HG02938 (cell line): Measurements from ENCODE around the gene DACT1.

Experiments used
- ATAC-seq: cut with Tn5 transposase; IDR thresholded peaks from one replicate; pipeline ENCODE4 v1.9.1; 2021; ENCODE audit warnings: mild to moderate bottlenecking, moderate library complexity; ENCODE audit not compliant: unreplicated experiment

DACT1 gene

DNA sequence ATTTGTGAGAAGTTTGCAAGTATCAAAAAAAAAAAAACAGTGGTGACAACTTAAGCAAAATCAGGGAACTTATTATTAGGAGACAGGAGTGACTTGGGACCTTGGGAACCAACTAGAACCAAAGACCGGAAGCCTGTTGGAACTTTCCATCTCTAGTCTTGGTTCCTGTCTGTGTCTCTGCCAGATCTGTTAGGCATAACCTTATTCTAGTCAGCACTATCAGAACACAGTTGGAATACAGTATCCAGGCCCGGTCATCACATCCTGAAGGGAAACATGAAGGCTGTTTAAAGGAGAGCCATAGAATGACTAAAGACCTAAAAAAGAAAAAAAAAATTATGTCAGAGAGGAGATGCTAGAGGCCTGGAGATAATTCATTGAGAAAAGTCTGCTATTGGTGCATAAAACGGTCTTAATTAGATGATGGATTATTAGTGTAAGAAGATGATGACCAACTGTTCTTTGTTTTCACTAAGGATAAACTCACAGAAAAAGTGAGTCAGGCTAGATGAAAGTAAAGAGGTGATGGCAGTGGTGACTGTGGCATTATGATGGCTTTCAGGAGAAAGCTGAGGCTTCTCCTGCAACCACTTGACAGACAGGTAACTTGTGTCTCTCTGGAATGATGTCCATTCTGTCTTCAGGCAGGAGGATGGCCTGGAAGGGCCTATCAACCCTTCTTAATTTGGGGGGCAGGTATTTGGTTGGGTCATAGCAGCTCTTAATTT lies 28.2 kb downstream of the DACT1 start:
- ATAC-seq: no peak

DNA sequence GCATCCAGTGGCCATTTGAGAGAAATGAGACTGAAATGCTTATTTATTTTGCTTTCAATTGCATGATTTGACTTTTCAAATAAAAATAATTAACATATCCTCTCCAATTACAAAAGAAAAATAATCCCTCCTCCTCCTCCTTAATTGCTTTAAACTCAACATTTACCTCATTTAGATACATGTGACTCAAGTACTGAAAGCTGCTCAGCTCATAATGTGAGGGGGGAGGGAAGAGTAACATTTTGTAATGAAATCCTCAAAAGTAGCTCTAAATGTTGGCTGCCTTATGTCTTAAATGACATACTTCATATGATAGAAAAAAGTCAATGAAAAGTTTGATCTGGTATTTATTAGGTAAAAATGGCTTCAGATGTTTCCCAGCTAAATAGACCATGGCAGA lies 29.0 kb downstream of the DACT1 start:
- ATAC-seq: no peak

DNA sequence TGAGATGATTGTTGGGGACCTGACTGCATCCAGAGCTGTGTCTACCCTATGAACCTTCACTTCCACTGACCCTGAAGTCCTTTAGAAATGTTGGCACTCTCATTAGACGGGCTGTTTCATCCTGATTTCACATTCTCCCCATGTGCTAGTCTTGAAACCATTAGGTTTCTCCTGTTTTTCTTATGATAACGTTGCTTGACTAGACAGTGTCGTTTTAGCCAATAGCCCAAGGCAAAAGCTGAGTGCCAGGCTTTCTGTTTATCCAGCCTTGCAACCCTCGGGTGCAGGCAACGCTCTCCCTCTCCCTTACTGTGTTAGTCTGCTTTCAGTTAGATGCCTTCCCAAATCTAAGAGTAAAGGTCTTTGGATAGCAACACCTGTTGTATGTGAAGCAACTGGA lies 30.1 kb downstream of the DACT1 start:
- no peak for ATAC-seq

DNA sequence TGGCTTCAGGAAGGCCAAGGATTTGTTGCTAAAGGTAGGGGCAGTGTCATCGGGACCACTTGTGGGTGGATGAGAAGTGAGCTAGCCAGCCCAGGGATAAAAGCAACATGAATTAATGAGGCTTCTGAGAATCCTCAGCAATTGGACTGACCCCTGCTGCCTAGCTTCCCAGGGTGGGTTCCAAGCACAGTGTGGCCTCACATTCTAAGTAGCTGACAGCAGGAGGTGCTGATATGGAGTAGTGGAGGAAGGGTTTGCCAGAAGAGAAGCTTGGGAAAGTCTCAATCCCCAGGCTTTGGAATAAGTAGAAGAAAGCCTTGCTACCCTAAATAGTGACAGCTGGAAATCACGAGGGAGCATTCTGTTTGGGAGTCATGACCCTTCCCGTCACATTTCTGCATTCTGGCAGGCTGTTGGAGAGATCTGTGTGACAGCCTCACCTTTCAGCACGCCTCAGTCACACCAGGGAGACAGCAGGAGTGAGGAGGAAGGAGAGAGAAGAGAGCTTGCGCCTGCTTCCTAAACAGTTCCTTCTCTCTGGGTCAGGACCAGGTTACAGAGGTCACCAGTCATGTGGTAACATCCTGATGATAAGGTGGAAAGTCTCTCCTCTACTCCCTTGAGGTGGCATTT lies 31.2 kb downstream of the DACT1 start:
- ATAC-seq: no peak

DNA sequence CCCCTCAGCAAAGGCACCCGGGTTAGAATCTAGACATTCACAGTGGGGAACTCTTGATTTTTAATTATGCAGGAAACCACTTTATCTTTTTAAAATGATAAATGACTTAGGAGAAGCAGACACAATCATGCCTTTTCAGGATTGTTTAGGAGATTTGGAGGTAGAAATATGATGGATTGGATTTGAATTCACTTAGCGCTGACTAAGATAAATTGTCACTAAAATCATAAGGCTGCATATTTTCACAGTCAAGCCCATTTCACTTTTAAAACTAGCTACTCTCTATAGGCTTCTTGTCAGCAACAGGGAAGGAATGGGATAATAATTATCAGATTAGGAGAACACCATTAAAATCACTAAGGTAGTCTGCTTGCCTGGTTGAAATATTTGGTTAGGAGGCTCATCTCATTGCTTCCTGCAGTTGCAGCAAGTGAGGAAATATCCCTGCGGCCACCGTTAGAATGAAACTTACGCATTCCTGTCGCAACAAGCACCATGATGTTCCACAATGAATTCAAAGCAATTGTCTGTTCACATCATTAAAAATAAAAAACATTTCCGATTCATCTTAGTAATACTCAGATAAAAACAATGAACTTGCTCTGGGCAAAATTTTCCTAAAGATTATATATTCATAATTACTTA lies 31.9 kb downstream of the DACT1 start:
- no peak for ATAC-seq

DNA sequence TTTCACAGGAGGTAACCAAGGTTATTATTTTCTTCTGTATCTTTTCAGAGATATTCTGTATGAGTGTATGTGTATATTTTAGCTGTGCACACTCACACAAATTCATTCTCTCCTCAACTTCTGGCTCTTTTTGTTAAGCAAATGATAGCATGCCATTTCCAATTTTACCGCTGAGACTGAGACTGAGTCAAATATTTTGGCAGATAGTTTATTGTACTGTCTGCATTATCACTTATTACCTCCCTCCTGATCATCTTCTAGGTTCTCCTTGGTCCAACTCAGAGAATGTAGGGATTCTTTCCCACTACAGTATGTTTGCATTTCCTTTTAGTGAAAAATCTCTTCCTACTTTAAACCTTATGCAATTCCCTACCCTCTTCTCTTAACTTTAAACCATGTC lies 33.3 kb downstream of the DACT1 start:
- no peak for ATAC-seq

DNA sequence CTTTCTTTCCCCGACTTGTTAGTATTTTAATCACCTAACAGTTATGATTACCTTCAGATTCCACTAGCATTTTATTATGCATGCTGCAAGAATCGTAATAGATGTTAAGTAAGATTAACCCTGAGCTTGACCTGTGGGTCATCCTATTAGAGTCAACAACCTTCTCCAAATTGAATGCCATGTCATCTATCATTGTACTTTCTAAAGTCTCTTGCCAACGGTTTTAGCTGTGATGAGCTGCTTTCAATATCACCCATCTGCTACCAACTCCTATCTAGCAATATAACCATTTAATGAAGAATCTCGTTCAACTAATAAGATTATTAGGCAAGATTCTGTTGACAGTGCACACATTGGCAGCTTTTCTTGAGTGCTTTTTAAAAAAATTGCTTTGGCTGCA lies 33.7 kb downstream of the DACT1 start:
- ATAC-seq: no peak

DNA sequence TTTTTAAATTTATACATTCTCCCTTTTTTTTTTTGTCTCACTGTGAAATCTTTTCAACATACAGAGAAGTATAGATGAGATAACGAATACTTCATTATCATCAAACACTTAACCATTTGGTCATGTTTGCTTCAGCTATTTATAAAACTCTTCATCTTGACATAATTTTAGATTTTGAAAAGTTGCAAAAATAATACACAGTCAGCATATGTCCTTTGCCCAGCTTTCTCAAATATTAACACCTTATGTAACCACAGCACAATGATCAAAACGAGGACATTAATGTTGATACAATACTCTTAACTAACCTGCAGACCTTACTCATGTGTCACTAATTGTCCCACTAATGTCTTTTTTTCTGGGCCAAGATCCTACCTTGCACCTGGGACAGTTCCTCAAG lies 36.0 kb downstream of the DACT1 start:
- no peak for ATAC-seq

DNA sequence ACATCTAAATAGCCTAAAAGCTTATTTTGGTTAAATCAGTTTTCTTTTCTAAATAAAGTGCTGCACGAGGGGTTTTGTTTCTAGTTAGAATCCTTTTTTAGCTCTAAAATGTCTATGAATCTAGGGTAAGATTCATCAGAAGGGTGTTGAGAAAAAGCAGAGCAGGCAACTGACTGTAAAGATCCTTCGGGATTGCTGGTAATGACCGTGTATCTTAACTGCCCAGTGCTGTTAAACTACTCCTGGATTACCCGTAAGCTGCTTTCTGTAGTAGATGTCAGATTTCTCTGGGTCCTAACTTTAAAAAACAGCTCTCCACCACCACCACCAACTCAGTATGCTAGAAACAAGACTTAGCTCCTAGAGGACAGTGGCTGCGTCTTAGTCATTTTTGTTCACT lies 39.2 kb downstream of the DACT1 start:
- ATAC-seq: no peak

DNA sequence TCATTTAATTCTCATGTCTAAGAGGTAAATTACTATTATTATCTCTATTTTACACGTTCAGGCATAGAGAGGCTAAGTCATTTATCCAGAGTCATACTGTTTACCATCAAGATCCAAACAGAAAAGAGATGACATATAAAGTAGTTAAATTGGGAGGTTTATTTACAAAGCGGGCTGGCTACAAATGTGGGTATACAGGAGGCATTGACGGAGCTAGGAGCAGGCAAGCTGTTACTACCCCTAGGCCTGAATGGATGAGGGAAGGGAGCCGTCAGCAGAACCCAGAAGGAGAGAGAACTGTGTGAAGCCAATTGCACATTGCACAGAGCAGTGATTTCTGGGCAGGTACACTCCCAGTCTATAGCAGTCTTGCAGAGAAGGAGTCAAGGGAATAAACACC lies 39.8 kb downstream of the DACT1 start:
- ATAC-seq: no peak

DNA sequence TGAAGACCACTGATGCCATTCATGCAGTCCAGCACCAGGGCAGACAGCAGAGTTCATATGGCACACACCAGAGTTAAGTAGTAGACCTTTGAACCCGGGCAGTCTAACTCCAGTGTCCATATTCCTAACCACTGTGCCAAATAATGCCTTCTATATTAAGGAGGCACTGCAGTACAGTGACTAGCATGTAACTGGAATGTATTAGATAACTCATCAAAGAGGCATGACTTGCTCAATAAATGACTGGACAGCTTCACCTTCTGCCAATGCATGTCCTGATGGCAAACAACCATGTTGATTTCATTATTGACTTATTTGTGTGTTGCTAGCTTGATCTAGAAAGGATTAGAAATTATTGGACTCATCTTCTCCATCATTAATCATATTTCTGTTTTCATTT lies 40.2 kb downstream of the DACT1 start:
- no peak for ATAC-seq

DNA sequence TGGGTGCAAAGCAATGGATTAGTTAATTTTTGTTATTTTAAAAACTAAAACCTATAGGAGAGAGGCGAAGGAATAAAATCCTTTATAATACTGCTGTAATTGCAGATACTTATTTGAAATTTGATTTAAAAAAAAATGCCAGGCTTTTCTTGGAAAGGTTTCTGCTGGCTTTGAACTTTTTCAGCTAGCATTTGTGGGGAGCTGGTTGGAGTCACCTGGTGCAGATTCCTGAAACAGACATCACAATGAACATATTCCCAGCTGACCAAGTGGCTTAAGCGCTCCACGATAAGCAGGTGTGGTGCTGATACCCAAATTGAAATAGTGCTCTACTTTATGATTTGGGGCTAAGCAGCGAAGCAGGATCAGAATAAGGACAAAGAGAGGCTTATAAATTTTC lies 42.9 kb downstream of the DACT1 start:
- ATAC-seq: no peak

DNA sequence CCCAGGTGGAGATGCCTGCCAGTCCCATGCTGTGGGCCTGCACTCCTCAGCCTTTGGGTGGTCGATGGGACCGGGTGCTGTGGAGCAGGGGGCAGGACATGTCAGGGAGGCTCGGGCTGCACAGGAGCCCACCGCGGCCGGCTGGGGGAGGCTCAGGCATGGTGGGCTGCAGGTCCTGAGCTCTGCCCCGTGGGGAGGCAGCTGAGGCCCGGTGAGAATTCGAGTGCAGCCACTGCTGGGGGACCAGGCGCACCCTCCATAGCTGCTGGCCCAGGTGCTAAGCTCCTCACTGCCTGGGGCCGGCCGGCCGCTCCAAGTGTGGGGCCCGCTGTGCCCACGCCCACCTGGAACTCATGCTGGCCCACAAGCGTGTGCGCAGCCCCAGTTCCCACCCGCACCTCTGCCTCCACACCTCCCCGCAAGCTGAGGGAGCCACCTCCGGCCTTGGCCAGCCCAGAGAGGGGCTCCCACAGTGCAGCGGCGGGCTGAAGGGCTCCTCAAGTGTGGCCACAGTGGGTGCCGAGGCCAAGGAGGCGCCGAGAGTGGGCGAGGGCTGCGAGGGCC lies 49.6 kb downstream of the DACT1 start:
- no peak for ATAC-seq

DNA sequence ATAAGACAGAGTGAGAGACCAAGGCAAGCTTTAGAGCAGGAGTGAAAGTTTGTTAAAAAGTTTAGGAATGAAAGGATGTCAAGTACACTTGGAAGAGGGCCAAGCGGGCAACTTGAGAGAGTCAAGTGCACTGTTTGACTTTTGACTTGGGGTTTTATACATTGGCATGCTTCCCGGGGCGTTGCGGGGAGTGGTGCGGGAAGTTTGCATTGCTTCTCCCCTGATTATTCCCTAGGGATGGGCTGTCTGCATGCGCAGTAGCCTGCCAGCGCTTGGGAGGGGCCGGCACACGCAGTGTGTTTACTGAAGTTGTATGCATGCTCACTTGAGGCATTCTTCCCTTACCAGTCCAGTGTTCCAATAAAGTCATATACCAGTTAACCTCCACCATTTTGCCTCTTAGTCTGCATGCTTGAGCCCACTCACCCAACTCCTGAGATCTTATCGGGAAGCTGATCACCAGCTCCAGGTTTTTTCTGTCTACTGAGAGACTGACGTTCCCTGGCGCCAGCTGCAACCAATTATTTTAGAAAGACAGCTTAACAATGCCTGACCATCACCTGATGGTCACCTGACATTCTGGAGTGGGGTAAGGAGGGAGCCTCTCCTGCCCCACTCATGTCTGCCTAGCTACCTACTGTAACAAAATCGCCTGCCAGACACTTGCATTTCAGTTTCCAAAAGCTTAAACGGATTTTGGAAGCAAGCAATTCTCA lies 53.2 kb downstream of the DACT1 start:
- ATAC-seq: no peak

DNA sequence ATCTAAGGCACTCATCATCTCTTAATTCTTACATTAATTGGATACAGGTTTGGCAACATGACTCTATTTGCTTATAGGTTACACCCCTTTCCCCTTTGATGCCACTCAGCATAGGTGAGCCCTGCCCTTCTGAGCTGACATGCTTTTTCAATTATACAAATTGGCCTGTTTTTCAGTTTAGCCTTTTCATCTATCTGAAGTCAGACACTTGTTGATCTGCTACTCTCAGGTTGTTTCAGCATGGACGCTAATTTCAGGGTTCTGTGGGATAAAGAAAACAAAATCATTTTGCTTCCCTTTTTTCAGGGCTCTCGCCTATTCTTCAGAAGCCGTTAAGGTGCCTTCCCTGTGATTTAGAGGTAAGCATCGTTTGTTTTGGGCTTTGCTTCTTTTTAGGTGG lies 55.3 kb downstream of the DACT1 start:
- ATAC-seq: no peak

DNA sequence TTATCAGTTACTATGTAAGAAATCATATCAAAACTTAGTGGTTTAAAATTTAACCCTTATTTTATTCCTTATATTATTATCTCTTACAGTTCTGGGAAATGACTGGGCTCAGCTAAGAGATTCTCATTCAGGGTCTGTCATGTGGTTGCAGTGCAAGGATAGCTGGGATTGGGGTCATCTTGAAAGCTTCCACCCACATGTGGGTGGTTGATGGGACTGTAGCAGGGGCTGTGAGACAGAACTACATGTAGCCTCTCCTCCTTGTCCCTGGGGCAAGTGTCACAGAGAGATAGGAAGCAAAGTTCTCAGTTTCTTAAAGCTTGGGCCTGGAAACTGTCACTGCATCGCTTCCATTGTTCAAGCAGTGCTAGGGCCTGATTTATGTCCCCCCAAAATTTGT lies 57.8 kb downstream of the DACT1 start:
- ATAC-seq: no peak

DNA sequence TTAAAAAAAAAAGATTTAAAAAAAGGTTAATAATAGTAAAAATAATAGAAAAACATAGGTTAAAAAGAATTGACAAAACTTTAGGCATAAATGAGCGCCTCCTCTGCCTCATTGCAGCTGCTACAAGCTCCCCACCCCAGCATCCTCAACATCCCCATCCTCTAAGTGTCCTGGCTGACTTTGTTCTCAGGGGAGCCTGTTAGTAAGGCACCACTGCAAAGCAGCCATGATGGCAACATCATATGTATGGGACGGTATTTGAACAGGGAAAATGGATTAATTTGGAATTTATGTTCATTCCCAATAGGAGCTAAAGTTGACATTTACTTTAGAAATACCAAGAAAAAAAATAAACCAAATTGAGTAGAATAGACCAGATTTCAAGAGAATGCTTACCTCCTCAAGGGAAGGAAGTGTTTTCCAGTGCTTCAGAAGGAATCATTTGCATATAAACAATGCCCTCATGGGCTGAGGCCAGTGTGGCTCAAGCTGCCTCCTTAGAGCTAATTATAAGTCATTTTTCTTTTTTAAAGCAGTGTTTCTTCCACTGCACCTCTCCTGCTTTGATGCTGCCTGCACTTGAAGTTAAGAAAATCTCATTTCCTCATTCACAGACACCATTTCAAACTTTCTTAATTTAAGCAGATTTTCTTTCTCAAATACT lies 59.6 kb downstream of the DACT1 start:
- ATAC-seq: no peak
